Pancreas (tissue), 10 donors: Measurements from ENCODE around the gene C3orf62. TPM values are rescaled to one million over a fixed set of nuclear protein-coding genes. Genes with fewer than 3 reads are reported as not detected.
"Not testable (repeated sequence)": the region's sequence is repeated elsewhere in the genome, so short reads cannot be mapped to it uniquely, and the experiment has no call there.

Experiments used
- ATAC-seq, 4 donors: fragments of 200-7000 bp; cut with Tn5 transposase; one replicate each; pipeline versions ENCODE4 v1.8.0 to v1.9.1; 2020; ENCODE audit warnings: mild to moderate bottlenecking in 4 of 4, moderate library complexity in 4 of 4
- DNase-seq, 6 donors: peaks; one replicate each; pipeline ENCODE4 v3.0.0-alpha.2; 2020
- FAIRE-seq: peaks from 2 replicates; lab custom pipeline; 2012; peaks lifted over from hg19 to GRCh38; lab: Jason Lieb, UNC
- H3K27ac ChIP-seq, 4 donors: fragments of 200-600 bp; sonication (generic); 1 replicate in 3 of 4; 2 replicates in 1 of 4; pipeline versions ENCODE4 v1.5.0 to v1.8.0; 2020
- H3K27me3 ChIP-seq, 4 donors: fragments of 200-600 bp; one replicate each; pipeline ENCODE4 v1.8.0; 2021
- H3K36me3 ChIP-seq, 3 donors: fragments of 200-600 bp; sonication (generic) in 1 of 3; one replicate each; pipeline versions ENCODE4 v1.5.0 to v1.8.0; 2020 to 2021
- H3K4me1 ChIP-seq, 3 donors: fragments of 200-600 bp; one replicate each; pipeline ENCODE4 v1.8.0; 2021
- H3K4me3 ChIP-seq, 4 donors: fragments of 200-600 bp; sonication (generic) in 2 of 4; one replicate each; pipeline versions ENCODE4 v1.5.0 to v1.8.0; 2020 to 2021
- H3K9me3 ChIP-seq, 4 donors: fragments of 200-600 bp; one replicate each; pipeline ENCODE4 v1.8.0; 2021
- CTCF ChIP-seq, 4 donors: fragments of 200-600 bp; sonication (generic) in 3 of 4; IDR thresholded peaks; one replicate each; pipeline versions ENCODE4 v1.5.0 to v1.8.0; 2021; ENCODE audit warnings: antibody characterized with exemption in 4 of 4
- WGBS, 2 donors: extraction: QIAGEN DNeasy Blood & Tissue Kit; methylation state at CpG; one replicate each; pipeline ENCODE4 v1.1.7; 2013; 5-methylcytosine and 5-hydroxymethylcytosine counted together
- intact Hi-C, 3 donors: fragments of 100-400 bp; cut with DNase I; formaldehyde crosslinking; loops; one replicate each; pipeline versions ENCODE4 v1.11.1 to v1.14.2; 2022
- polyA plus RNA-seq, 2 donors: library from polyadenylated mRNA; stranded (reverse); fragments of 200-250 nt; gene quantifications; one replicate each; pipeline ENCODE4 v1.2.3, GENCODE V29; 2013
- total RNA-seq, 6 donors: library from RNA; stranded (reverse); fragmentation: NEBNext Ultra II Directional in 4 of 6; extraction: Animal tissue kit (Norgen Biotek cat#: 25700) in 4 of 6; gene quantifications; one replicate each; pipeline versions ENCODE4 v1.2.1 to v1.2.4, GENCODE V29; 2021 to 2023
- donor health status: healthy with polysubstance abuse.
- donor health status: DM: no; HTN: no; CAD: no; lungs with moderate emphysema.
- donor health status: DM: no; HTN: no; CAD: no.
- donor health status: control.
- donor health status: control.
- donor health status: Bipolar disorder and iron deficiency.
- donor health status: DM: yes; HTN: yes; CAD: no.
- donor health status: DM: no; HTN: no; CAD: no.
- donor health status: DM: no; HTN: no; CAD: no.
- donor health status: DM: yes; HTN: yes; CAD: no.

C3orf62 gene
- total and polyA plus RNA-seq, 8 donors: 0.83 to 7.2 (median 1.8) TPM

DNA sequence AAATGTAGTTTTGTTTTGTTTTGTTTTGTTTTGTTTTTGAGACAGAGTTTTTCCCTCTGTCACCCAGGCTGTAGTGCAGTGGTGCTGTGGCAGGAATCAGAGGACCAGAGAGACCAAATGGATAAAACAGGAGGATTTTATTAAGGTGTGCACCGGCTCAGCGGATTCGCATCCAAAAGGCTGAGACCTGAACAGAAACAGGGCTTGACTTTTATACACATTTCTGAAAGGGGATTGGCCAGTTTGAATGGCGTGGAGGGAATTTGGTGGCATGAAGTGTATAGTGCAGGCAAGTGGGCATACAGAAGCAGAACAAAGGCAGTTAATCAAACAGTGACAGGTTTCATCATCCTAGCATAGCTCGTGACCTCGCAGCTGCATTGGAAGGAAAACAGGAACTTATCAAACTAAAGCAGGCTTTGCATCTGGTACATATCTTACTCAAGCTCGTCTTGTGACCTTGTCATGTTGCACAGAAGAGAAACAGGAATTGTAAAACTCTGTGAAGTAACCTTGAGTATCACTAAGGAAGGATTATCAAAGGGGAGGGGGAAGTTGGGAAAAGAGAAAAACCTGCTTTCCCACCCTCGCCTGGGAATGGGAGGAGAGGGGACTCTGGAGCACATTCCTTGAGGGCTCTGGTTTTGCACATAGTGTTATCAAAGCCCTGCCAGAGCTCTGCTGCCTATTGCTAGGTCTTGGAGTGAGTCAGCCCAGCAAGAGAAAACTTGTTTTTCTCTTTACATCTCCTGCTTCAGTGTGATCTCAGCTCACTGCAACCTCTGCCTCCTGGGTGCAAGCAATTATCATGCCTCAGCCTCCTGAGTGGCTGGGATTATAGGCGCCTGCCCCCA, 38.5 kb downstream of the C3orf62 start:
- Histone ChIP-seq H3K4me1 (no peaks in the 10 kb centered on the region), H3K27ac (peak overlapping the region in 2 of 4 donors; percentile 57 to 59), H3K9me3 (no peaks in the 10 kb centered on the region), H3K36me3 (no peaks in the 10 kb centered on the region), H3K27me3 (no peaks in the 10 kb centered on the region), H3K4me3 (no peak overlapping the region)
- WGBS, 2 donors: 53 to 54% methylated on average over 9 of the region's 9 CpGs
- FAIRE-seq: no peak
- peak in 2 of 6 donors; percentile 14 to 58 for DNase-seq
- ATAC-seq: peak; percentile 65 to 91 (median 80)
- intact Hi-C loops: no loop called here
- no peak for TF ChIP-seq CTCF (IDR thresholded peaks at IDR 0.05)

DNA sequence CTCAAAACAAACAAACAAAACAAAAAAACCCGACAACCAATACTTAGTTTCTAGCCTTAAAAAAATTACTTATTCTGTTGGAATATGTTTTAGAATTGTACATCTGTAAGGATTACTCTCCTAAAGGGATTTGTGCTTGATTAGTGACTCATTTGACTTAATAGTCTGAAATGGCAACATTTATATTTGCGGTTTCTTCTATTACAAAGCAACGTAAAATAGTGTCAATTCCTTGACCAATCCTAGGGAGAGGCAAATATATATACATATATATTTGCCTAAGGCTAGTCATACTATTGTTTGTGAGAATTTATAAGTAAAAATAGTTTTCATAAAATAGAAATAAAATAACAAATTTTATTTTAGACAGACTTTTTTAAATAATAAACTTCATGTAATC, 39.7 kb downstream of the C3orf62 start:
- intact Hi-C loops: no loop called here
- Histone ChIP-seq H3K9me3 (no peaks in the 10 kb centered on the region), H3K36me3 (no peaks in the 10 kb centered on the region), H3K27me3 (no peaks in the 10 kb centered on the region), H3K27ac (no peak overlapping the region), H3K4me1 (no peaks in the 10 kb centered on the region), H3K4me3 (no peak overlapping the region)
- WGBS, 2 donors: 89 to 93% methylated on average over 3 of the region's 3 CpGs
- FAIRE-seq (no peak), ATAC-seq (no peak), DNase-seq (no peak)
- TF ChIP-seq CTCF (IDR thresholded peaks at IDR 0.05): no peak

DNA sequence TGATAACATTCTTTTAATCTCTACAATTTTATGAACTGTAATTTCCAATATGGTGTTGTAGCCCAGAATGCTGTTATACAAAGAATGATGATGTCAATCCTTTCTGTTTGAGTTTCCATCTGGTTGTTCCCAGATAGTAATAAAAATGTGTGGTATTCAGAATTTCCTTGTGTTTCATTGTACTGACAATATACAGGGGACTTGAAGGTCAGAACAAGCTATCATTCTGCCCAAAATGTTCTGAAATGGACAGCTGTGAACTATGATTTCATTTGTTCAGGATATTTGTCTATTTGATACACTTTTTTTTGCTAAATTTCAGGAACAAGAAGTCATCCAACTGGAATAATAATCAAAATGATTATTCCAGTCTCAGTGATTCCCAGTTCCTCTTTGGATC, 40.8 kb downstream of the C3orf62 start:
- ATAC-seq (no peak), FAIRE-seq (no peak), DNase-seq (no peak)
- Histone ChIP-seq H3K27ac (no peak overlapping the region), H3K36me3 (no peaks in the 10 kb centered on the region), H3K4me3 (no peak overlapping the region), H3K4me1 (no peaks in the 10 kb centered on the region), H3K27me3 (no peaks in the 10 kb centered on the region), H3K9me3 (no peaks in the 10 kb centered on the region)
- no peak for TF ChIP-seq CTCF (IDR thresholded peaks at IDR 0.05)
- intact Hi-C loops: no loop called here

DNA sequence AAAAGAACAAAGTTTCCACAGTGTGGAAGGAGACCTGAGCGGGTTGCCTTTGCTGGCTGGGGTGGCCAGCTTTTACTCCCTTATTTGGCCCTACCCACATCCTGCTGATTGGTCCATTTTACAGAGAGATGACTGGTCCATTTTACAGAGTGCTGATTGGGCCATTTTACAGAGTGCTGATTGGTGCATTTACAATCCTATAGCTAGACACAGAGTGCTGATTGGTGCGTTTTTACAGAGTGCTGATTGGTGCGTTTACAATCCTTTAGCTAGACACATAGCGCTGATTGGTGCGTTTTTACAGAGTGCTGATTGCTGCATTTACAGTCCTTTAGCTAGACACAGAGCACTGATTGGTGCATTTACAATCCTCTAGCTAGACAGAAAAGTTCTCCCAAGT, 48.2 kb downstream of the C3orf62 start:
- H3K36me3 ChIP-seq, ATAC-seq, H3K9me3 ChIP-seq, DNase-seq, FAIRE-seq, H3K4me3 ChIP-seq, H3K27ac ChIP-seq, H3K4me1 ChIP-seq, intact Hi-C loops, H3K27me3 ChIP-seq: not testable (repeated sequence)
- 81 to 95% methylated on average over 5 of the region's 5 CpGs for WGBS, 2 donors

DNA sequence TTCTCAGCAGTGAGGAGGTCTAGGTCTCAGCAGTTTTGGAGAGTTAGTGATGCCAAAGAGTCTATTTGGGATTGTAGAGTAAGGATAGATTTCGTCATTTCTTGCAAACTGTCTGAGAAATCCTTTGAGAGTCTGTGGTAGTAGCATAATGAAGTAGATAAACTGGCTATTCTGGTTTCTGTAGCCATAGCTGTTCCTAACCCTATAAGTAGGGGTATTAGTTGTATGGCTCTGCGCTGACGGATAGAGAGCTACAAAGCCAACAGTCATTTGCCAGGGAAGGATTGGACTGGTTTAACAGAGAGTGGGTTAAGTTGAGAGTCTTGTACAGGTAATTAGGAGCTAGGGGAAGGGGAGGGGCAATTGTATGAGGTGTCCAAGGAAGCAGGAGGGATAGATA, 55.0 kb downstream of the C3orf62 start:
- Histone ChIP-seq H3K4me1 (peaks cover 0 to 2% (median 0%) of the 10 kb centered on the region in 3 donors), H3K36me3 (no peaks in the 10 kb centered on the region), H3K27ac (no peak overlapping the region), H3K4me3 (no peak overlapping the region), H3K9me3 (no peaks in the 10 kb centered on the region), H3K27me3 (no peaks in the 10 kb centered on the region)
- DNase-seq (no peak), ATAC-seq (no peak), FAIRE-seq (no peak)
- intact Hi-C loops: no loop called here
- no peak for TF ChIP-seq CTCF (IDR thresholded peaks at IDR 0.05)
- 79 to 80% methylated on average over 3 of the region's 3 CpGs for WGBS, 2 donors

- H3K9me3 ChIP-seq, ATAC-seq, H3K4me1 ChIP-seq, H3K27me3 ChIP-seq, H3K27ac ChIP-seq, H3K36me3 ChIP-seq, FAIRE-seq, intact Hi-C loops, H3K4me3 ChIP-seq, DNase-seq: not testable (repeated sequence)
- 89 to 95% methylated on average over 6 of the region's 6 CpGs for WGBS, 2 donors
These were observed 56.0 kb downstream of the C3orf62 start for GRCh38 chr3:49220985-49221563.
